ENCODE measurements around the gene TRIM4. TPM values are rescaled to one million over a fixed set of nuclear protein-coding genes. Genes with fewer than 3 reads are reported as not detected.
"Not testable (repeated sequence)": the region's sequence is repeated elsewhere in the genome, so short reads cannot be mapped to it uniquely, and the experiment has no call there.

The TRIM4 gene
- total RNA-seq, 8 experiments from 2014 or later = 8.5 to 37.9 (median 11.9) TPM; not detected in 1

- no peak overlapping the region for H3K27ac ChIP-seq
- WGBS, 10 experiments = 83 to 100% (median 99%) methylated on average over 1 to 6 of the region's 6 CpGs
- H3K4me1 ChIP-seq (replicated peaks in 1 of 2) = no peaks in the 10 kb centered on the region
- ATAC-seq (replicated peaks in 6 of 8) = no peak
- in situ Hi-C loops (cut with MboI; ENCODE audit: low pct_unique_long_range_greater_than_20kb in 2 of 9, low sequenced_read_pairs in 9 of 9, unreplicated experiment in 9 of 9) = no loop called here
- no peak overlapping the region for H3K4me3 ChIP-seq
Observed at GRCh38 chr7:99899830-99900519, 19.4 kb downstream of the TRIM4 start.

DNA sequence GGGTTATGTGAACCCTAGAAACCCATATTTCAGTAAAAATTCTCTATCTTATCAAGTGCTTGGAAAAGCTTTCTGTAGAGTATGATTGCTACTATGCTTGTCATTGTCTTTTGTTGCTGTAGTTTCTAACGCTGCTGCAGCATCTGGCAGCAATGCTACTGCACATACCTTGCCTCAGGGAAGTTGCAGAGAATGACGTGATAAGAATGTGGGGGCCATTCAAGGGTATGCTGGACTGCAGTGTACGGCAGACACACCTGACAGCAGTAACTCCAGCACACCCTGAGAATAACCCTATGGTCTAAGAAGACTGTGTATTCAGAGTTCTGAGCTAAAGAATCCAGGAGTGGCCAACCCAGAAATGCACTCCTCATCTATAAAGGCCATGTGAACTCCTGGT is 20.5 kb downstream of the TRIM4 start:
- in situ Hi-C loops (cut with MboI; ENCODE audit: low pct_unique_long_range_greater_than_20kb in 2 of 9, low sequenced_read_pairs in 9 of 9, unreplicated experiment in 9 of 9) = no loop called here

DNA sequence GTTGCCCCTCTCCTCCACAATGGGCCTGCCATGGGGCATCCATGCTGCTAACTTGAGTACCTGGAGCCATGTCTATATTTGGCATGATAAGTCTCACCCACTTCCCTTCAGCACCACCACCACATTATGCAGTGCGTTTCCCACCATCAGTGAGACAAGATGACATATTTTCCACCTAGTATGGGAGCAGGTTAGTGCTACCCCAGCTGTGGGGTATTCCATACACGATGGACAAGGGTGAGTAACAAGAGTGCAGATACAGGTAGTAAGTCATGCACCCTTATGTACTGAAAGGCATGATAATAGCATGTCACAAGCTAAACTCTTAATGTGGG is 21.3 kb downstream of the TRIM4 start:
- no peak overlapping the region for H3K27ac ChIP-seq
- no peaks in the 10 kb centered on the region for H3K4me1 ChIP-seq (replicated peaks in 1 of 2)
- in situ Hi-C loops (cut with MboI; ENCODE audit: low pct_unique_long_range_greater_than_20kb in 2 of 9, low sequenced_read_pairs in 9 of 9, unreplicated experiment in 9 of 9) = no loop called here
- WGBS, 10 experiments = 67 to 100% (median 100%) methylated on average over 1 to 2 of the region's 2 CpGs; no CpG with 5 or more reads in 7 of the 10 experiments
- ATAC-seq (replicated peaks in 6 of 8) = no peak
- no peak overlapping the region for H3K4me3 ChIP-seq

More for the DNA sequence above, 20.5 kb downstream of the TRIM4 start:
- ATAC-seq (replicated peaks in 6 of 8) = peak in 3 of 8 experiments; percentile 17 to 78 (median 59)
- Histone ChIP-seq H3K4me1 (replicated peaks in 1 of 2) (no peaks in the 10 kb centered on the region), H3K27ac (no peak overlapping the region), H3K4me3 (no peak overlapping the region)
- 0 to 100% (median 83%) methylated on average over 1 to 3 of the region's 3 CpGs; no CpG with 5 or more reads in 1 of the 10 experiments for WGBS, 10 experiments

GRCh38 chr7:99897322-99898022 is 21.9 kb downstream of the TRIM4 start:
- WGBS, 10 experiments = 33 to 100% (median 93%) methylated on average over 1 to 4 of the region's 6 CpGs; no CpG with 5 or more reads in 1 of the 10 experiments
- ATAC-seq (replicated peaks in 6 of 8) = peak in 3 of 8 experiments; percentile 25 to 79 (median 54)
- Histone ChIP-seq H3K27ac (no peak overlapping the region), H3K4me3 (no peak overlapping the region), H3K4me1 (replicated peaks in 1 of 2) (no peaks in the 10 kb centered on the region)
- in situ Hi-C loops (cut with MboI; ENCODE audit: low pct_unique_long_range_greater_than_20kb in 2 of 9, low sequenced_read_pairs in 9 of 9, unreplicated experiment in 9 of 9) = no loop called here

DNA sequence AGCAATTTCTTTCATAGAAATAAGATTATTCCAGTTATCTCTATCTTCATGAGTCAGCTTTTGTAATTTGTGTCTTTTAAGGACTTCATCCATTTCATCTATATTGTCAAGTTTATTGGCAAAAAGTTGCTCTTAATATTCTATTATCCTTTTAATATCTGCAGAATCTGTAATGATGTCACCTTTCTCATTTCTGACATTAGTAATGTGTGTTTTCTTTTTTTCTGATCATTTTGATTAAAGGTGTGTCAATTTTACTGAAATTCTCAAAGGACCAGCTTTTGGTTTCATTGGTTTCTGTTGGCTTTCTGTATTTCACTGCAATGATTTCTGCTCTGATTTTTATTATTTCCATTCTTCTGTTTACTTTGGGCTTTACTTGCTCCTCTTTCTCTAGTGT is 24.6 kb downstream of the TRIM4 start:
- no peaks in the 10 kb centered on the region for H3K4me1 ChIP-seq (replicated peaks in 1 of 2)
- ATAC-seq (replicated peaks in 6 of 8) = no peak
- H3K27ac ChIP-seq = no peak overlapping the region
- H3K4me3 ChIP-seq = no peak overlapping the region
- in situ Hi-C loops (cut with MboI; ENCODE audit: low pct_unique_long_range_greater_than_20kb in 2 of 9, low sequenced_read_pairs in 9 of 9, unreplicated experiment in 9 of 9) = no loop called here

GRCh38 chr7:99893280-99893679 is 26.1 kb downstream of the TRIM4 start:
- WGBS, 10 experiments = 40 to 97% (median 70%) methylated on average over 2 to 5 of the region's 5 CpGs; no CpG with 5 or more reads in 2 of the 10 experiments

GRCh38 chr7:99890348-99890747 is 29.0 kb downstream of the TRIM4 start:
- in situ Hi-C loops (cut with MboI; ENCODE audit: low pct_unique_long_range_greater_than_20kb in 2 of 9, low sequenced_read_pairs in 9 of 9, unreplicated experiment in 9 of 9); H3K27ac ChIP-seq; H3K4me1 ChIP-seq (replicated peaks in 1 of 2); ATAC-seq (replicated peaks in 6 of 8); H3K4me3 ChIP-seq: not testable (repeated sequence)
- WGBS, 10 experiments = 69 to 100% (median 100%) methylated on average over 1 to 2 of the region's 2 CpGs; no CpG with 5 or more reads in 1 of the 10 experiments

More at GRCh38 chr7:99893280-99893679, 26.1 kb downstream of the TRIM4 start:
- ATAC-seq (replicated peaks in 6 of 8) = no peak
- in situ Hi-C loops (cut with MboI; ENCODE audit: low pct_unique_long_range_greater_than_20kb in 2 of 9, low sequenced_read_pairs in 9 of 9, unreplicated experiment in 9 of 9) = no loop called here
- H3K27ac ChIP-seq = no peak overlapping the region
- no peak overlapping the region for H3K4me3 ChIP-seq
- no peaks in the 10 kb centered on the region for H3K4me1 ChIP-seq (replicated peaks in 1 of 2)

- H3K27ac ChIP-seq; in situ Hi-C loops (cut with MboI; ENCODE audit: low pct_unique_long_range_greater_than_20kb in 2 of 9, low sequenced_read_pairs in 9 of 9, unreplicated experiment in 9 of 9); ATAC-seq (replicated peaks in 6 of 8); H3K4me1 ChIP-seq (replicated peaks in 1 of 2); H3K4me3 ChIP-seq: not testable (repeated sequence)
- no CpG with 5 or more reads among the region's 29 CpGs for WGBS, 10 experiments
Observed at GRCh38 chr7:99888366-99888765, 31.0 kb downstream of the TRIM4 start.

- H3K27ac ChIP-seq = no peak overlapping the region
- 63 to 100% (median 95%) methylated on average over 1 to 4 of the region's 4 CpGs; no CpG with 5 or more reads in 1 of the 10 experiments for WGBS, 10 experiments
- no peak overlapping the region for H3K4me3 ChIP-seq
- H3K4me1 ChIP-seq (replicated peaks in 1 of 2) = no peaks in the 10 kb centered on the region
- ATAC-seq (replicated peaks in 6 of 8) = peak in 1 of 8 experiments; percentile 22
- in situ Hi-C loops (cut with MboI; ENCODE audit: low pct_unique_long_range_greater_than_20kb in 2 of 9, low sequenced_read_pairs in 9 of 9, unreplicated experiment in 9 of 9) = no loop called here
Observed at GRCh38 chr7:99881370-99881769, 38.0 kb downstream of the TRIM4 start.

DNA sequence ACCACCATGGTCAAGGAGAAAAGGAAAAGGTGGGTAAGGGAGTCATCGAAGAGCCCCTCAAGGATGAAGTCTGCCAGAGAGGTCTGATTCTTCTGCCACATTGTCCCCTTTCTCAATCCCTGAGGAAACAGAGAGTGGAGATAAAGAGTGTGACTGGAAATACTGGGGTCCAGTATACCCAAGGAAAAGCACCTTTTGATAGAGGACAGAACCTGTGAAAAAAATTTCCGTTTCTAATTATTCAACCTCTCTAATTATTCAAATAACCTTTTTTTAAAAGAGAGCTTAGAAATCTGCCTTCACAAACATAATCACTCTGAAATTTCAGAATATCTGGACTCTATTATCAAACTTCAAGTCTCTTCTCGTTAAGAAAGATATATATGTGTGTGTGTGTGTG is 42.4 kb downstream of the TRIM4 start, which contains the start of gene OR2AE1:
Gene OR2AE1, minus strand, starts transcription at position 101 of the 400 bp plus-strand sequence. Its CDS starts 0 bp downstream, at position 101.
- 10 to 85% (median 66%) methylated on average over 1 to 3 of the region's 3 CpGs; no CpG with 5 or more reads in 1 of the 10 experiments for WGBS, 10 experiments
- ATAC-seq (replicated peaks in 6 of 8) = no peak

DNA sequence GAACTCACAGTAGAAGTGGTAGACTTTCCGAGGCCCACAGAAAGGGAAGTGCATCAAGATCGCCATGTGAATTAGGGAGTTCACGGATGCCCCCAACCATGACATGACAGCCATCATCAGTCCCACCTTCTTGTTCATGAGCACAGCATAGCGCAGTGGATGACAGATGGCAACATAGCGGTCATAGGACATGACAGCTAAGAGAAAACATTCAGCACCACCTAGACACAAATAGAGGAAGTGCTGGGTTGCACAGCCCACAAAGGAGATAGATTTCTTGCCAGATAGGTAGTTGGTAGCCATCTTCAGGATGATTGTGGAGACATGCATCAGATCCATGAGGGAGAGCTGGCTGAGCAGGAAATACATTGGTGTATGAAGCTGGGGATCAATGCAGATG is 42.8 kb downstream of the TRIM4 start:
- WGBS, 10 experiments = 68 to 96% (median 86%) methylated on average over 2 to 5 of the region's 5 CpGs; no CpG with 5 or more reads in 3 of the 10 experiments
- no peak overlapping the region for H3K27ac ChIP-seq
- H3K4me3 ChIP-seq = no peak overlapping the region
- in situ Hi-C loops (cut with MboI; ENCODE audit: low pct_unique_long_range_greater_than_20kb in 2 of 9, low sequenced_read_pairs in 9 of 9, unreplicated experiment in 9 of 9) = loop anchor here in 1 of 9 experiments (10.0 kb wide), 1 partner anchor 82 kb away; no protein-coding TSS in a partner anchor
- no peaks in the 10 kb centered on the region for H3K4me1 ChIP-seq (replicated peaks in 1 of 2)
- ATAC-seq (replicated peaks in 6 of 8) = no peak

More for the DNA sequence above, 42.4 kb downstream of the TRIM4 start, which contains the start of gene OR2AE1:
- Histone ChIP-seq H3K4me3 (no peak within 1 kb of the TSS), H3K4me1 (replicated peaks in 1 of 2) (no peaks in the 10 kb centered on the region), H3K27ac (no peak within 1 kb of the TSS)
- in situ Hi-C loops (cut with MboI; ENCODE audit: low pct_unique_long_range_greater_than_20kb in 2 of 9, low sequenced_read_pairs in 9 of 9, unreplicated experiment in 9 of 9) = loop anchor here in 1 of 9 experiments (10.0 kb wide), 1 partner anchor 82 kb away; no protein-coding TSS in a partner anchor

- no peak for ATAC-seq (replicated peaks in 6 of 8)
- no peak overlapping the region for H3K4me3 ChIP-seq
- no peaks in the 10 kb centered on the region for H3K4me1 ChIP-seq (replicated peaks in 1 of 2)
- in situ Hi-C loops (cut with MboI; ENCODE audit: low pct_unique_long_range_greater_than_20kb in 2 of 9, low sequenced_read_pairs in 9 of 9, unreplicated experiment in 9 of 9) = no loop called here
- no peak overlapping the region for H3K27ac ChIP-seq
- WGBS, 10 experiments = 0 to 100% (median 75%) methylated on average over 1 of the region's 1 CpG; no CpG with 5 or more reads in 1 of the 10 experiments
Observed at GRCh38 chr7:99868246-99868645, 51.1 kb downstream of the TRIM4 start.

DNA sequence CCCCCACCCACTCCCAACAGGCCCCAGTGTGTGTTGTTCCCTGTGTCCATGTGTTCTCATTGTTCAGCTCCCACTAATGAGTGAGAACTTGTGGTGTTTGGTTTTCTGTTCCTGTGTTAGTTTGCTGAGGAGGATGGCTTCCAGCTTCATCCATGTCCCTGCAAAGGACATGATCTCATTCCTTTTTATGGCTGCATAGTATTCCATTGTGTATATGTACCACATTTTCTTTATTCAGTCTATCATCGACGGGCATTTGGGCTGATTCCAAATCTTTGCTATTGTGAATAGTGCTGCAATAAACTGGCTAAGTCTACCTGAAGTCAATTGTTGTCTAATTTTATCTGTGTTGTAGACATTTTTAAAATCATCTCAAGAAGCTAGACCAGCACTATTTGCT is 51.9 kb downstream of the TRIM4 start:
- in situ Hi-C loops (cut with MboI; ENCODE audit: low pct_unique_long_range_greater_than_20kb in 2 of 9, low sequenced_read_pairs in 9 of 9, unreplicated experiment in 9 of 9) = not testable (repeated sequence)
- WGBS, 10 experiments = 0 to 100% (median 81%) methylated on average over 2 of the region's 2 CpGs; no CpG with 5 or more reads in 1 of the 10 experiments

More for the DNA sequence above, 51.9 kb downstream of the TRIM4 start:
- H3K4me3 ChIP-seq; H3K4me1 ChIP-seq (replicated peaks in 1 of 2); H3K27ac ChIP-seq; ATAC-seq (replicated peaks in 6 of 8): not testable (repeated sequence)

Data from motor neuron (in vitro differentiated cells).